IPS-NIHi11 (cell line): Measurements from ENCODE around the gene LYPD6.

ENCODE experiments used
- DNase-seq: peaks from one replicate; pipeline ENCODE4 v3.0.0; 2012; ENCODE audit warnings: mixed read lengths, low spot score

Gene LYPD6

DNA sequence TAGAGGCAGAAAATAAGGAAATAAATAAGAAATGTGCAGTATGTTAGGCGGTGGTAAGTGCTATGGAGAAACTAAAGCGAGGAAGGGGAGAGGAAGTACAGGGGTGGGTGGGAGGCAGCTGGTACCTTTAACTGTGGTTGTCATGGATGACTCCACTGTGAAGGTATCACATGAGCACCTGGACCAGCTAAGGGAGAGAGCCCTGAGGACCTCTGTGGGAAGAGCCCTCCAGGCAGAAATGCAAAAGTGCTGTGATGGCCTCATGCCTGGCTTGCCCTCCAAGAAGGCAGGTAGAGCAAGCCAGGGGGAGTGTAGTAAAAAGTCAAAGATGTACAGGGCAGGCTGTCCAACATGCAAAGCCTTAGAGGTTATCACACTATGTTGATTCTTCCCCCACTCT lies 17.9 kb downstream of the LYPD6 start:
- no peak for DNase-seq

DNA sequence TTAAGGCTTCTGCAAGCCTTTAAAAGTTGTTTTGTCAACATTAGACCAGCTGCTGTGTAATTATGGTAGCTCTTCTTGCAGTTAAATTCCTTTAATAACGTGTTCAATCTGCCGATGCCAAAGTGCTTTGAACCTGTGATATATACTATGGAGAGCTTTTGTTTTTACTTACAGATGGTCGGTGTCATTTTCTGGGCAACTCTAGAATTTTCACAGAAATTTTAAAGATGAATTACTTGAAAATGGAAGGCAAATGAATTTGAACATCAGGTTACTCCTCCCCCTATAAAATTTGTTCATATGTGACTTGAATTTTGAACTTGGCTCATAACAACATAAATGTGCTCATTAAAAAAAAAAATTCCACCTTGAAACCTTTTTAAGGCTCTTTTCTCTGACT lies 23.0 kb downstream of the LYPD6 start:
- DNase-seq: no peak

DNA sequence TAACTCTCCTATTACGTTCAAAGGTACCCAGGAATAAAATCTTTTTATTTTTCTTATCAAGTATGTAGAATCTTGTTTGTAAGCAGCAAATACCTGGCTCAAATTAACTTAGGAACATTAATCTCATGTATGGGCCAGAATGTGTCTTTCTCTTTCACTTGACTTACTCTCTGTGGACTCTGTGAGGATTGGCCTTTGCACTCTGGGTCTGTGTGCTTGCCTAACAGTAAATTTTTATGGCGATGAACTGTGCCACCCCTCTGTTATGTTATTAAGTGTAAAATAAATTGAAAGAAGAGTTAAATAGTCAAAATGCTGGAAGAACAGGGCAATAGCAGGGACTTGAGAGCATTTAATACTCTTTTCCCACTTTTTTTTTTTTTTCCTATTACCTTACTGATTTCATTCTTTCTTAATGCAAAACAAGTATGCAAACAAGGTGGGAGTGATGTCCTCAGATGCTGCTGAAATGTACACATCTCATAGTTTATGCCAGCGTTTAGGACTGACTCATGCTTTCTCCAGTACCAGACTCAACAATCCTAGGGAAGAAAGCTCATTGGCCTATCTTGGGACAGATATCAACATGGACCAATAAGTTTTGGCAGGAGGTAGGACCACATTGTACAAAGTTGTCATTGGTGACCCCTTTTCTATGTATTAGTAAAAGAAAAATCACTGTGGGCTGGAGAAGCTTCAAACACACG lies 25.5 kb downstream of the LYPD6 start:
- no peak for DNase-seq

DNA sequence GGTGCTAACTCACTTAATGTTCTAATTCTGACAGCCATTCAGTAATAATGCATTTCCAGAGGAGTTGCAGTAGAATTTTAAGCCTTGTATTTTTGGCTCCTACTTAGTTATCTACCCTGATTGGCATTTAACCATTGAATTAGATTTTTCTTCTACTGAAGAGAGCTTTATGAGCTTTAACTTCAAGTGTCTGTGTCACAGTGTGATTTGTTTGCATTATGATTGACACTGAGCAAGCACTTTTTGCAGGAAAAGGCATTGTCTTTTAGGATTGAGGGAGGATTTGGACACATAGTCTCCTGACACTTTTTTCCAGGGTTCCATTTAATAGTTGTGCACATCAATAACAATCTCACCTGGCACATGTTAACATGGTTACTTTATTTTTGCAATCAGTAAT lies 26.7 kb downstream of the LYPD6 start:
- no peak for DNase-seq

DNA sequence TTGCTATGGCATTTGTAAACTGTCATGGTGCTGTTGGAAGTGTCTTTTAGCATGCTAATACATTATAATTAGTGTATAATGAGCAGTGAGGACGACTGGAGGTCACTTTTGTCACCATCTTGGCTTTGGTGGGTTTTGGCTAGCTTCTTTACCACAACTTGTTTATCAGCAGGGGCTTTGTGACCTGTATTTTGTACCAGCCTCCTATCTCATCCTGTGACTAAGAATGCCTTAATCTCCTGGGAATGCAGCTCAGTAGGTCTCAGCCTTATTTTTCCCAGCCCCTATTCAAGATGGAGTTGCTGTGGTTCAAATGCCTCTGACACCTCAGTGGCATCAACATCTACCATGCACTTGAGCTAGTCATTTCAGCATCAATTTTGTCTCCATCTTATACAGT lies 29.7 kb downstream of the LYPD6 start:
- no peak for DNase-seq

DNA sequence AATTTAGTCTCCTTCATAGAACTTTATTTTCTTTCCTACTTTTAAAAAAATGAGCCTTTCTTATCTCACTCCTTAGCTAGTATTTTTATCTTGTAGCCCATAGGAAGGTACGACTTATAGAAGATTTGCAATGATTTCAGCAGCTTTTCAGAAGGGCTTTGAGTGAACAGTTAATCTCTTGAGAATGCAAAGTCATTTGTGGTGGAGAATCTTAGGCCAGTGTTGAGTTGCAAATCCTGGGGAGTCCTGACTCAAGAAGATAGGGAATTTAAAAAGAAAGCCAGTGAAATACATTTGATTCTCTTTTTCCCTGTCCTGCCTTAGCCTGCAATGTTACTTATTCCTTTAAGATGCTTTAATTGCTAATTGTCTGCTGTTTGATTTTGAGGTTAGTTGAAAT lies 33.6 kb downstream of the LYPD6 start:
- no peak for DNase-seq

DNA sequence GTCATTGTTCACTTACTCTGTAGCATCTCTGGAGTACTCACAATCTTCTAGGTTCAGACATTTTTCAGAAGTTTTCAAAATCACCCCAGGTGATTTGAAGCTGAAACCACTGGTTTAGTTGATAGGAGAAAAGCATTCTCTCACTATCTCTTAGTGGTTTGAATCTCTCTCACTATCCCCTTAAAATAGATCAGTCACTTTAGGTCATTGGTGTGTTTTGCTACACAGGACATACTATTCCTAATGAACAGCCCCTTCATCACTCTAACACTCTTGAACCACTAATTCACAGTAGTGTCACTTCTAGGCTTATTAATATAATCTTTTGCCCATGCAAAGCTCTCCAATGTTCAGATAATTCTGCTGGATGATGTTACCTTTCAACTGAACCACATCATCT lies 34.5 kb downstream of the LYPD6 start:
- no peak for DNase-seq

DNA sequence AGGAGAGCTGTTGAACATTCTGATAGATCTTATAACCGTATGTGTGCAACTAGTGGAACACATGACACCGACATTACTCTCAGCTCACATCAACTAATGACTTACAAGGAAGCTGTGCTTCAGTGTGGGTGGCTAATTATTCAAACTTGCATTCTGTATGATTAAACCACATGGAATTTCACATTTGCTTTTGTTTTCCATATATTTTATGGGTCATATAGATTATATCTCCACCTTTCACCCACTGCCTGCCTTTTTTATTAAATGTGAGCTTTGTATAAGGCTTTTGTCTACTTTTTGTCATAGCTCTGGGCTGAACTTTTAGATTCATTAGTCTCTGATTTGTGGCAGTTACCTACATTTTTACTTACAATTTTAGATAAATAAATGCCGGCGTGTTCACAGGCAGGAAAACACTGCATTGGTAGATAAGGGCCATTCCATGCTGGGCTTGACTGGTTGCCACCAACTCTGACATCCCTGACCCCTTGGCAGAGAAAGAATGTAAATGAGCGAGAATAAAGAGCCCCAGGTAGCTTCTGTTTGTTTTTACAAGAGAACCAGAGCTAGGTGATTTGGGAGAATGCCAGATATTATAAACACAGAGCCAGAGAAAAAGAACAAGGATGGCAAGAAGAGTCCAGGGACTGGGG lies 35.7 kb downstream of the LYPD6 start:
- no peak for DNase-seq

DNA sequence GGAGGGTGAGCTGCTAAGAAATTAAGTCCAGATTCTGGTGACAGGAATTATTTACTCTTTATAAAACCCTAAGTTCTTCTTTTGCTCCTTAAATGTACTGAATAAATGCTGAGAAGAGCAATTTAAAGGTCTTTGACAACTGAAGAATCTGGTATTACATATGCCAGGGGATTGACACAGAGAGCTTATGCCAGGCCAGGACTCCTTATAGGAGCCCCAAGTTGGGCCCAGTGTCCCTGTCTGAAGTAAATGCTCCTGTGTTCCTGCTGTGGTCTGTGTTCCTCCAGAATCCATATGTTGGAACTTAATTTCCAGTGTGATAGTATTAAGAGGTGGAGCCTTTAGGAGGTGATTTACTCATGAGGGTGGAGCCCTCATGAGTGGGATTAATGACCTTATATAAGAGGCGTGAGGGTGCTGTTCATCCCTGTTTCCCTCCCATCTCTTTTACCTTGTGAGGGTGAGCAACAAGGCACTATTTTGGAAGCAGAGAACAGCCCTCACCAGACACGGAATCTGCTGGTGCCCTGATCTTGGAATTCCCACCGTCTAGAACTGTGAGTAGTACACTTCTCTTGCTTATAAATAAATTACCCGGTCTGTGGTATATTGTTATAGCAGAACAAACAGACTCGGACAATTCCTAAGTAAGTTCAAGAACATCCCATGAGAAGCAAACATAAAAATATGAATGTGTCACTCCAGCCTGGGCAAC lies 39.8 kb downstream of the LYPD6 start:
- DNase-seq: no peak

DNA sequence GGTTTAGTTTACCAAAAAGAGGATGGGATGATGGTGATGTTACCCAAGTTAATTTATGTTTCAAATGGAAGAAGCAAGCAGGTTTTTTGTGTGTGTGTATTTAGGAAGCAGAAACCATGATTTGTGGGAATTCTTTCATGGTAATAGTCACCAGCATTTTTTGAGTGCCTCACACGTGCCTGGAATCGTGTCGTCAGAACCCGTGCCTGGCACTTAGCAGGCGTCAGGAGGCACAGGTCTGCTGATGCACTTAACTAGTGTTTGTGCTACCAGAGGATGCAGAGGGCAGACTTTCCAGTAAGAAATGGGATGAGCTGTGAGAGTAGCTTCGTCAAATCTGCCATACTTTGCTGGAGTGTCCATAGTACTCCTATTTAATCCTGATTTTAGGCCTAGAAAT lies 41.1 kb downstream of the LYPD6 start:
- DNase-seq: no peak

DNA sequence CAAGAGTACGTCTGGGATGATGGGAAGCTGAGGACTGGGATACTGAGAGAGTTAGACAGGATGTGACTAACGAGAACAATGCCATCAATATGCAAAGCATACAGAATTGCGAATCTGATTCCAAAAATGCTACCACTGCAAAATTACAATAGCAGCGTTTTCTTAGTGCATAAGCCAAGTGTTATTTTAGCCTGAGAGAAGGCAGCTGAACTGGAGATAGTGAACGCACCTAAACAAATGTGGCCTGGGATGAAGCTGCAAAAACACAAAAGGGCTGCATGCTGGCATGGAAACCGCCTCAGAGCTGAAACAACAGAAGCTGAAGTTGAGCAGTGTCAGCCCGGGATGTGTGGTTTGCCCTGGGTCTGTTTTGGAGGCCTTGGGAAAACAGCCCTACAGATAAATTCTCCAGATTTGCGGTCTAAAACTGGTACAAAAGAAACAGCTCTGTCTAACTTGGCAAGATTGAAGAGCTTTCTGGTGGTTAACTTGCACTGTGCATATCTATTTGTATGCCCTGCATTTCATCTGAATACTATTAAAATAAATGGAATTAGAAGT lies 45.5 kb downstream of the LYPD6 start:
- no peak for DNase-seq

DNA sequence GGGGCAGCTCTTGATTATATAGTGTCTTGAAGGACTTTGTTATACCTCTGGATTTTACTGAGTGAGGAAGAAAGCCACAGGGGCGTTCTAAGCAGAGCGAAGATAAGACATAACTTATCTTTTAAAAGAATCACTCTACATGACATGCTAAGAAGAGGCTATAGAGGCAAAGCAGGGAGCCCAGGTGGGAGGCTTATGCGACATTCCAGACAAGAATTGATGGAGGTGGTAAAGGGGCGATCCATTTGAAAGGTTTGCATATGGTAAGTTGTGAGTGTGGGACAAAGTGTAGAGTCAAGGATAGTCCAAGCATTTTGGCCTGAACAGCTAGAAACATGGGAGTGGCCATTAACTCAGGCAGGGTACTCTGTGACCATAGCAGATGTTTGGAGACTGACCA lies 49.8 kb downstream of the LYPD6 start:
- no peak for DNase-seq

DNA sequence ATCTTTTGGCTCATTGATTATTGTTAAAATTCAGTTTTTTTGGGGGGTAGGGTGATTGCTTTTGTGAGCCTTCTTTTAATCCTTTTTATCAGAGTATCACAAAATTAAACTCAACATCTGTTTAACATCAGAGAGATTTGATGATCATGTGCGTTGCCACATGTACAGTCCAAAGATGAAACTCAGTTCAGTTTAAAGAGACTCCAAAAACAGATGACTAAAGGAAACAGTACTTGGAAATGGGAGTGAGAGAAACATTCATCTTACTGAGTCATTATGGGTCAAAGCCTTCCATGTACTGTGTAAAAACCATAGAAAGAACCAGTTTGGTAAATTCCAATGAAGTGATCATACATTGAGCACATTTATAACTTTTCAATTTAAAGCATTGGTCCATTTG lies 53.0 kb downstream of the LYPD6 start:
- no peak for DNase-seq

DNA sequence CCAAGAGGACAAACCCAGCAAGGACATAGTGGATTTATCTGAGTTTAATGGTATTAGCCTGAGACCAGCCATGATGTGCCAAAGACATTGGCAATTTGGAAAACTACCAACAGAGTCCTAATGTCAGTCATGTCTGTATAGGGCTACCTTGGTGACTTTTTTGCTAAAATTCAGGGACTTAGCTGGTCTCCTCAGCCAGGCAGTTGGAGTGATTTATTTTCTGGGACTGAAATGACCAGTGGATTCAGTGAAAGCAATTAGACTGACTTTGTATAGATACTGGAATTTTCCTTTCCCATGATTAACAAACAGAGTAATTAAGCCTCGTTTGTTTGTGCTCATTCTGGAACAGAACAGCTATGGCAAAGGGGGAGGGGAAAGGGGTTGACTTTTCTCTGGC lies 55.0 kb downstream of the LYPD6 start:
- DNase-seq: no peak

DNA sequence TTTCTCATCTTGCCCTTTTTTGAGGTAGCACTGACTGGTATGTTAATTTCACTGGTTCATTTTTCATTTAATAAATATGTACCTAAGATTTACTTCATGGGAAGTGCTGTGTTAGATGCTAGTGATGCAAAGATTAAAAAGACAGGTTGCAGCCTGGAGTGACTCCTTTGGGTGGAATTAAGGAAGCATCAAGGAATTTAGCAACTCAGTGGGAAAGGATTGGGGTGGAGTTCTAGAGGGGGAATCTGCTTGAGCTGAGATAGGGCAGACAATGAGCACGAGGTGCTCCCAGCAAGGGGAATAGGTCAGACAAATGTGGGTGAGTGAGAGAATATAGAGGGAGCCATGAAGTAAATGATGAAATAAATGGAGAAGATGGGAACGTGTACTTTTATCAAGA lies 57.0 kb downstream of the LYPD6 start:
- no peak for DNase-seq

DNA sequence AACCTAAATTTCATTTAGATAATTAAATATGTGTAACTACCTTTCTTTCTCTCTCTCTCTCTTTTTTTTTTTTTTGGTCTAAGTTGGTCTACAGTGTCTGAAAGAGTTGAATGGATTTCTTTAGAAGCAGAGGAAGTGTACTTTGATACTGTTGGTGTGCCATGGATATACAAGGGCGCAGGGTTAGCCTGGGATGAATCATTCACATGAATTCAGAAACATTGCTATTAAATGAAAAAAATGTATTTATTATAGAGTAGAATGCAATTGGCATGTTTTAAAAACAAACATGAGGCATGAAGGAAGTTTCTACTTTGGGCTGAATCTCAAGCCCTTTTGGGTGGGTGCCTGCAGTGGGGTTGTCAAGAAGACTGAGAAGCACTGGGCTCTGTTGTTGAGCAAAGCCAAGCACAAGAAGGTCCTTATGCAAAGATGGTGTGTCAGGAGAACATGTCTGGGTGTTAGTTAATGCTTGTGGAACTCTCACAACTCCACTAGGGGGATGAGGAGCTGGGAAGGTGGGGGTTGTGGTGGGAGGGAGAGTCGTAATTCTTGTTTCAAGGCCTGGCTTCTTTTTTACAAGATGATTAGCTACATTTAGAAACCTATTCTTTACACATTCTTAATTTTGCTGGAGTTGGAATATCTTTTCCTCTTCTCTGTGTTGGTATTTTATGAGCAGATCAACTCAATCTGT lies 57.9 kb downstream of the LYPD6 start:
- peak; percentile 62 for DNase-seq

DNA sequence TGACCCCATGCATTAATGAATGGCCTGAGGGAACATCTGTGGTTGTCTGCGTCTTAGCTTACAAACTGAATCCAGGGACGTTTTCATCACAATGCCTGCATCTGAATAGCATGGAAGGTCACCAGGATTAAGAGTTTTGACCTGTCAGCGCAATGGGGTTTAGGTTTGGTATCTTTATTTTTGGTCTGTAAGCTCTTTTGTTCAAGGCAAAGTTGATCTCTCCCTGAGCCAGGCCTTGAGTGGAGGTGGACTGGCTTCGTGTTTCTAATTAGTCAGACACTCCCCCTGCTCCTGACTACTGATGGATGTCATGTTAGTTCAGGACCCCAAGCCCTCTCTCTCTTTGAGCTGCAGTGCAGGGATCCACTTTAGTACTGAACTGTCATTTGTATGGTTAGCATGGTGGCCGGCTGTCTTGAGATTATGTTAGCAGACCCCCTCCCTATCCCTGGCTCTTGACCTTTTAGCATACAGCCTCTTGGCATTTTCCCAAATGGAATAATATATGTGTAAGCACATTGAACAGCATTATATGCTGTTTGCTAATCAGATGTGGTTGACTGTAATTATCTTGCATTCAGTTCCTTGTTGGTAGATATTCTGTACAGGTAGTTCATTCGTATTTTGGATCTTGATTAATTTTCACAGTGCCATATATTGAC lies 59.2 kb downstream of the LYPD6 start:
- DNase-seq: peak; percentile 15

DNA sequence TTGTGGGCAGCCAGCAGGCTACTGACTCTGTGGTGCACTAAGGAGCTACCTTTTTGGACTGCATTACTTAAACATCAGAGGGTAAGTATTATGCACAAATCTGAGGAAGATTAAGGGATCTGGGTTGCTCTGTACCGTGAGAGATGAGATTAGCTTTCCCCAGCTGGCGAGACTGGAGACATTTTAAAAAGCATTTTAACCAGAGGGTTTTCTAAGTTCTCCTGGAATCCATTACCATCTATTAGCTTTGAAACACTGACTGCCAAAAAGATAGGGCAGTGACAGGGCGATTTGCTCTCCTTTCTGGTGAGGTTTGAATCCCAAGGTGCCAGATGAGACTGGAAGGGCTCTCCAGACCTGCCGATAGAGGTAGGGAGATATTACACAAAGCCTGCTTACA lies 63.2 kb downstream of the LYPD6 start:
- DNase-seq: no peak

DNA sequence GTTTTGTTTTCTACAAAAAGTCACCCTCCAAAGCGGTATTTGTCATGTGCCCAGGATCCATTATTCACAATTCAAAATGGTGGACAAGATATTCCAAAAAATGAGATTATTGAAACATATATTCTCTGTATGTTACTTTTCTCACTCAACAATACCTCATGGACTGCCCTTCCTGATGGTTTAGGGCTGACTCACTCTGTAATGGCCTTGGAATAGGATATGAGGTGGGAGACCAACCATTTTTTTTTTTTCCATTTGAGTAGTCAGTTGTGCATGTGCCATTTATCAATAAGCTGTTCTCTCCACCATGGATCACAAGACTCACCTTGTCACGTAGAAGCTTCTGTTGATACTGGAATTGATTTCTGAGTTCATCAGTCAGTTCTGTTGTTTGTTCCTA lies 64.5 kb downstream of the LYPD6 start:
- no peak for DNase-seq

DNA sequence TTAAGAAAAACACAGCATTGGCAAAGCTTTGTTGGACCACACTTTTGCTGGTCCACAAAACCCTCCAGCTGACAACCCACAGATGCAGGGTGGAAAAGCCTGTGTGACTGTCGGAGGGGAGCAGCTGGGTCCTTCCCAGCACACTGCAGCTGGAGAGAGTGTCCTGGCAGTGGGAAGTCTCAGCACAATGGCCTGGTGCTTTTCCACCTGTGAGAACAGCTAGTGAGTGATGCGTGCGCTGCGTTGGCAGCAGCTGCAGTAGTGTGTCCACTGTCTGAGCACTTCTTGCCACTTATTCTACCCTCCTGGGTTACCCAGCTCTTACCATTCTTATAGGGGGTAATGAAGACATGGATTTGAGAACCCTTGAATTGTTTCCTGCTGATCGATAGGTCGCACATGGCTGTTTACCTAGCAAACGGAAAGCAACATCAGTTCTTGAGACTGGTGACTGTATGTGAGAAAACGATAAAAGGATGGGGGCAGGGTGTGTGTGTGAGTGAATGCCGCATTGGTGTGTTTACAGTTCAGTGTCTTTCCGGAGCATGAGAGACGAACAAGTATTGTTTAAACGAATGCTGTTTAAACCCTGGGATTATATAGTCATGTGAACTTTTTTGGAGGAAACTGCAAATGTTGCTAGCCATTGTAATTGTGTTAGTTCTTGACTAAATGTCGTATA lies 69.7 kb downstream of the LYPD6 start:
- no peak for DNase-seq

DNA sequence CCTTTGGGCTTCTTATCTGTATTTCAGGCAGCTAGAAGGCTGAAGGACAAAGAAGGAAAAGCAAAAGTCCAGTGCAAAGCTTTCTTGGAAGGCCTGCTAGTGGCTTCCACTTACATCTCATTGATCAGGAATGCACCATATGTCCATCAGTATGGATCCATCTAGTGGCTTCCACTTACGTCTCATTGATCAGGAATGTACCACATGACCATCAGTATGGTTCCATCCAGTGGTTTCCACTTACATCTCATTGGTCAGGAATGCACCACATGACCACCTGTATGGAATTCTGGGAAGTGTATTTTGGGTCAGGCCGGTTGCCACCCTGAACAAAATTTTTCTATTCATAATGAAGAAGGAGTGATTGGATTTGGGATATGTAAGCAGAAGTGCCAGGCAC lies 70.6 kb downstream of the LYPD6 start:
- DNase-seq: no peak
